Stimulated activated CD4-positive, alpha-beta T cell treated with anti-CD3 and anti-CD28 coated beads, Interleukin-15, amount 100 ng/mL, for 24 hours (primary cell): ENCODE results near the gene BAIAP2L2.
"Not testable (repeated sequence)": the region's sequence is repeated elsewhere in the genome, so short reads cannot be mapped to it uniquely, and the experiment has no call there.

Experiments used
- DNase-seq: peaks from one replicate; pipeline ENCODE4 v3.0.0-alpha.2; 2020

Gene BAIAP2L2

DNA sequence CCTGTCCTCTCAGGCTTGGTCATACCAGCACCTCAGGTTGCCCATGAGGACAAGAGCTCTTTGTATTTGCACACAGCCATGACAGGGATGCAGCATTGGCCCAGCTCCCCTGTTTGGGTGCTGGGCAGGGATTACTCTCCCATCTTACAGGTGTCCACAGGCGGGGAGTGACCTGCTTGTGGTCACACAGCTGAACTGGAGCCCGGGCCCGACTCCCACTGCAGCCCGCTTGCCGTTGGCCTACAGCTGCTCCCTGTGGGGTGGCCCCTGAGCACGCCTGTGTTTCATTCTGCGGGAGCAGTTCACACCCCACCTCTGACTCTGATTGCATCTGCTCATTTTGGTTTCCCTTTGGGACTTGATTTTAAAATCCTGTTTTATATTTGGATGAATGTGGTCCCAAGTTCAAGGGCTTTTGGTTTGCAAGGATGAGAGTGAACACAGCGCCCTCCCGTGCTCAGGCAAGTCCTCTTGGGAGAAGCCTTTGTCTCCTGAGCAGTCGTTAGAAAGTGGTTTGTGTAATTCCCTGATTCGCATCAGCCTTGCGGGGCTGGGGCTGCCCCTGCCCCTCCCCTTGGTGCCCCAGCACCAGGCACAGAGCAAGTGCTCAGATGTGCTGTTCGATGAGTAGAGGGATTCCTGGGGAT, 44.0 kb downstream of the BAIAP2L2 start:
- DNase-seq: no peak

- DNase-seq: no peak
Measured at GRCh38 chr22:38065539-38065938, 44.9 kb downstream of the BAIAP2L2 start.

- DNase-seq: no peak
Measured at GRCh38 chr22:38062791-38063190, 47.7 kb downstream of the BAIAP2L2 start.

DNA sequence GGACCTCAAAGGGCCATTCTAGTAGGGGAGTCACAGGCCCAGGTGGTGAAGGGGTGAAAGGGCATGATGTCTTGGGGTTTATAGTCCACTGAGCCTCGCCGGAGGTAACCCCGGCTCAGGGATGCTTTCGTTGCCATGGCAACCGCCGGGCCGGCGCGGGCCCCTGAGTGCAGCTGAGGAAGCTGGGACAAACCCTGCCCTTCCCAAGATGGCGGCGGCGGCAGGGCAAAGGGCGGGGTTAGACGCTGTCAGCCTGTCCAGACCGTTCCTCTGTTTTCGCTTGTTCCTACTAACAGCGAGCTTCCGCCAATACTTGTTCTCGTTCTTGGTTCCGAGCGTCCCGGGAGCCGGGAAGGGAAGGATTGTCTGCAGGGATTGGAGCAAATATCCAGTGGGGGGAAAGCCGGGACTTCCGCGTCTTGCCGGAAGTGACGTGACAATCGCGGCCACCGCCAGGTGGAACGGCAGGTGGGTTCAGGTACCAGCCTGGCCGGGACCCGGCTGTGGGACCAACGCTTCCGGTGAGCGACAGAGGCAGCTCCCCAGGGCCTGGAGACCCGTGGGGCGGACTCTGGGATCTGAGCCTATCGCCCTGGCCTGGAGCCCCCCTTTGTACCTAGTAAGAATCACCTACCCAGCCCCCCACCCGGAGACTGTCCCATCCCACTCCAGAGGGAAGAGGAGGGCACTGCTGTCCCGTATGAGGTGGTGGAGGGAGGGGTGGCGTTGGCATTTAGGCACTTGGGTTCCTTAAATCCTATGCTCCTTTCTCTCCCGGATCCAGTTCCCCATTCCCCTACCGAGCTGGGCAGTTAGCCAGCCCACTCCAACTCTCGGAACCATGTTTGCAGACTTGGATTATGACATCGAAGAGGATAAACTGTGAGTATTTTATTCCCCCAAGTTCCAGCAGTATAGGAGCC, 53.3 kb downstream of the BAIAP2L2 start, which contains the start of gene PICK1:
PICK1 (plus strand) TSS at position 436 of the 923 bp plus-strand sequence; CDS start at position 842, 406 bp downstream.
- peak; percentile 90 for DNase-seq

GRCh38 chr22:38051900-38052862, 58.3 kb downstream of the BAIAP2L2 start:
- DNase-seq: peak; percentile 82

DNA sequence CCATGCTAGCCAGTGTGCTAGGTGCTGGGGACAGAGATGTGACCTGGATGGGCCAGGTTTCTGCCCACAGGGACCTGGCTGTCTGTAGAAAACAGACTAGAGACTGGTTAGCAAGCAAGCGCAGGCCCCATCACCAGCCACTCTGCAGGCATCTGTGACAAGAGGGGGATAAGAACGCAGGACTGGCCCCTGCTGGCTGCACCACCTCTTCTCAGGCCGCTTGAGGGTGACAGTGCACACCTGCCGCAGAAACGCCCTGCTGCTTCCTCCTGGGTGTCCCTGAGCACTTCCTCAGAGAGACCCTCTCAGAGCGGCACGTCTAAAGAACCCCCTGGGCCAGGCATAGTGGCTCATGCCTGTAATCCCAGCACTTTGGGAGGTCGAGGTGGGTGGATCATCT, 59.2 kb downstream of the BAIAP2L2 start:
- no peak for DNase-seq

GRCh38 chr22:38050720-38051119, 59.8 kb downstream of the BAIAP2L2 start:
- DNase-seq: no peak

DNA sequence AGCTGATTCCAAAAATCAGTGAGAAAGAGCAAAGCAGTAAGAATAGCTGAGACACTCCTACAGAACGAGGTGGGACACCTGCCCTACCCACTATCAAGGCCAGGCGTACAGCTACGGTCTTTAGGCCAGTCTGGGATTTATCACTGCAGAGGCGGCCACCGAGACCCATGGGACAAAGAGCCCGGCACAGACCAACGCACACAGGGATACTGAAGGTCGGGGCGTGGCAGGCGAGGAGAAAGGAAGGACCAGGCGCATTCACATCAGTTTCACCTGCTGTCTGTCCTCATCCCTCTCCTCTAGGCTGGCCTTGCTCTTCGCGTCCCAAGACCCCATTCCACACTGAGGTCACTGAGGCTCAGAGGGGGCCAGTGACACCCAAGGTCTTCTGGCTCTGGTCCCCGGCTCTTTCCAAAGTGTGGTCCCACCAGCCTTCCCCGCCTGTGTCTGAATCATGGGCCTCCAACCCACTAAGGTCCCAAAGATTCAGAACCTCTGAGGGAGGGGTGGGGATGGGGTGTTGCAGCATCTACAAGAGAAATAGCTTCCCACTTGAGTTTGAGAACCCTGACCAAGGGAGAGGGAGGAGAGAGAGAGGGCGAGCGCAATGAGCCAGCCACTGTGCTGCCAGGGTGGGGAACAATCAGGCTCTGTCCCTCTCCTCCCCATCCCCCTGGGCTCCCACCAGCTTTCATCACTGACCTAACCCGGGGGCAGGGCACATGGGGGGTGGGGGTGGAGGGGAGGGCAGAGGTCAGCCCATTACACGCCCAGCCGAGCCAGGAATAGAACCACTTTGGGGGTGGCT, 60.5 kb downstream of the BAIAP2L2 start:
- no peak for DNase-seq

- no peak for DNase-seq
Measured at GRCh38 chr22:38046070-38046748, 64.3 kb downstream of the BAIAP2L2 start.

GRCh38 chr22:38043151-38044039, 67.1 kb downstream of the BAIAP2L2 start:
- DNase-seq: no peak

GRCh38 chr22:38042488-38042790, 68.0 kb downstream of the BAIAP2L2 start:
- DNase-seq: no peak

DNA sequence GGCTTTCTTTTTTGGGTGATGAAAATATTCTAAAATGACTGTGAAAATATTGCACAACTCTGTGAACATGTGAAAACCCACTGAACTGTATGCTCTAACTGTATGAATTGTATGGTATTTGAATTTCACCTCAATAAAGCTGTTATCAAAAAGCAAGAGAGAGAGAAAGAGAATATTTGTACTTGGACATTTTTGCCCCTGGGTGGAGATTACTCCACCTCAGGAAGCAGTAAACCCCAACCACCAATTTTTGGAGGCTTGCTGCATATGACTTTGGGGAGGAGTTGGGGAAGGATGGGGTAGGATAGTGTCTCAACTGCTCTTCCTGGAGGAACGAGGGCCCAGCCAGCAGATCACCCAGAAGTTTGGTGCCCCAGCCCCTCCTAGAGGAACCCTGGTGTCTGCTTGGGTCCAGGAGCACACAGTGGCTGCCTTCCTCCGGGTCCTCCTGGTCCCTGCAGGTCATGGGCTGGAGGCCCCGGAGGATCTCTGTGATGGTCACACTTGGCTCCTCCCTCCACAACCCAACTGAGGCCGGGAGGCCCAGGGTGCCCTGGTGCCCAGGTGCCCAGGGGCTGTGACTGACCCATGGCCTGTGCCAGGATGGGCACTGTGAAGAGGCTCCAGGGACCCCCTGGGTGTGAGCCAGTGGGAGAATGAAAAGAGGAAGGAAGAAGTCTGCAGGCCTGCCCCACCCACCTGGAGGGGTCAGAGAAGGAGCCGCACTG, 68.6 kb downstream of the BAIAP2L2 start:
- DNase-seq: no peak

- no peak for DNase-seq
Measured at GRCh38 chr22:38040953-38041759, 69.3 kb downstream of the BAIAP2L2 start.

- no peak for DNase-seq
Measured at GRCh38 chr22:38038890-38039812, 71.3 kb downstream of the BAIAP2L2 start.

GRCh38 chr22:38038426-38038825, 72.1 kb downstream of the BAIAP2L2 start:
- no peak for DNase-seq

- not testable (repeated sequence) for DNase-seq
Measured at GRCh38 chr22:38037367-38038150, 72.9 kb downstream of the BAIAP2L2 start.
